Measurements from ENCODE around the gene C16orf89. TPM values are rescaled to one million over a fixed set of nuclear protein-coding genes. Genes with fewer than 3 reads are reported as not detected.
A peak's percentile ranks its signal among the peaks of the same experiment; 100 is the strongest.
"Not testable (repeated sequence)": the region's sequence is repeated elsewhere in the genome, so short reads cannot be mapped to it uniquely, and the experiment has no call there.

C16orf89 gene, protein sequence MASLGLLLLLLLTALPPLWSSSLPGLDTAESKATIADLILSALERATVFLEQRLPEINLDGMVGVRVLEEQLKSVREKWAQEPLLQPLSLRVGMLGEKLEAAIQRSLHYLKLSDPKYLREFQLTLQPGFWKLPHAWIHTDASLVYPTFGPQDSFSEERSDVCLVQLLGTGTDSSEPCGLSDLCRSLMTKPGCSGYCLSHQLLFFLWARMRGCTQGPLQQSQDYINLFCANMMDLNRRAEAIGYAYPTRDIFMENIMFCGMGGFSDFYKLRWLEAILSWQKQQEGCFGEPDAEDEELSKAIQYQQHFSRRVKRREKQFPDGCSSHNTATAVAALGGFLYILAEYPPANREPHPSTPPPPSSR
- not detected in 2 replicates for total RNA-seq (2014; rRNA removed; shearing (Covaris generic))

GRCh38 chr16:5065813-5066212 lies at the start of gene C16orf89:
C16orf89 (minus strand) TSS chr16:5065956; CDS start chr16:5065908, 48 bp downstream.
- no peak for DNase-seq (ENCODE audit: low read depth)

GRCh38 chr16:5110933-5111332 lies 45.2 kb upstream of the C16orf89 start:
- DNase-seq (ENCODE audit: low read depth): not testable (repeated sequence)

- DNase-seq (ENCODE audit: low read depth): no peak
Measured at GRCh38 chr16:5108505-5109158, 42.9 kb upstream of the C16orf89 start.

DNA sequence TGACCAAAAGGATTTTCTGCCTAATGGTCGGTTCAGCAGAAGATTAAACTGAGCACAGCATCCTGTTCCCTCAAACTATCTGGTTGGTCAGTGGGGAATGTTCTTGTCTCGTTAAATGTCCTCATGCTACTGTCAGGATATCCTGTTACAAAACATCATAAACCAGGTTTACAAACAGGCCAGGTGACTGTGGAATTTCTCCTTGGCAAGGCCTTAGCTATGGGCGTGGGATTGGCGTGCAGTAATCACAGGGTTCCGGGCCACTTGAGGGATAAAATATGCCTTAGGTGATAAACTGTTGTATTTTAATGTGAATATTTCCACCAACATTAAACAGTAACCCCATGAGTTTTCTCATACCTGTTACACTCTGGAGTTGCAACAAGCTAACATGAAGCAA lies 39.3 kb upstream of the C16orf89 start:
- DNase-seq (ENCODE audit: low read depth): not testable (repeated sequence)

- DNase-seq (ENCODE audit: low read depth): not testable (repeated sequence)
Measured at GRCh38 chr16:5103296-5104032, 37.7 kb upstream of the C16orf89 start.

DNA sequence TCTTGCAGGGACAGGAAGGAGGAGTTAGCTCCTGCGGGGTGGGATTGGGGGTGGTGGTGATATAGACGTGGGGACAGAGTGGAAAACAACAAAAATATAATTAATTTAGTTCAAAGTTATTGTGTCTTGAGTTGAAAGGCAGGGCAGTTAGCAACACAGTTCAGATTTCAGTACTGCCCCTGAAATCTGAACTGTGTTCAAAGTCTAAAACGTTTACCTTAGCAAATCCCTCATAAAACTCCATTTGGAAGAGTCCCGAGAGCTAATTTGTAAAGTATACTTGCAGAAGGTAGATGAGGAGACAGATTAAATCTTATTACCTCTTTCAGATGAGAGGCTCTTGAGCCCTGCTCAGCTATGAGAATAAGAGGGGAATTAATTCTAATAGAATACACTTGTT lies 33.4 kb upstream of the C16orf89 start:
- DNase-seq (ENCODE audit: low read depth): not testable (repeated sequence)

DNA sequence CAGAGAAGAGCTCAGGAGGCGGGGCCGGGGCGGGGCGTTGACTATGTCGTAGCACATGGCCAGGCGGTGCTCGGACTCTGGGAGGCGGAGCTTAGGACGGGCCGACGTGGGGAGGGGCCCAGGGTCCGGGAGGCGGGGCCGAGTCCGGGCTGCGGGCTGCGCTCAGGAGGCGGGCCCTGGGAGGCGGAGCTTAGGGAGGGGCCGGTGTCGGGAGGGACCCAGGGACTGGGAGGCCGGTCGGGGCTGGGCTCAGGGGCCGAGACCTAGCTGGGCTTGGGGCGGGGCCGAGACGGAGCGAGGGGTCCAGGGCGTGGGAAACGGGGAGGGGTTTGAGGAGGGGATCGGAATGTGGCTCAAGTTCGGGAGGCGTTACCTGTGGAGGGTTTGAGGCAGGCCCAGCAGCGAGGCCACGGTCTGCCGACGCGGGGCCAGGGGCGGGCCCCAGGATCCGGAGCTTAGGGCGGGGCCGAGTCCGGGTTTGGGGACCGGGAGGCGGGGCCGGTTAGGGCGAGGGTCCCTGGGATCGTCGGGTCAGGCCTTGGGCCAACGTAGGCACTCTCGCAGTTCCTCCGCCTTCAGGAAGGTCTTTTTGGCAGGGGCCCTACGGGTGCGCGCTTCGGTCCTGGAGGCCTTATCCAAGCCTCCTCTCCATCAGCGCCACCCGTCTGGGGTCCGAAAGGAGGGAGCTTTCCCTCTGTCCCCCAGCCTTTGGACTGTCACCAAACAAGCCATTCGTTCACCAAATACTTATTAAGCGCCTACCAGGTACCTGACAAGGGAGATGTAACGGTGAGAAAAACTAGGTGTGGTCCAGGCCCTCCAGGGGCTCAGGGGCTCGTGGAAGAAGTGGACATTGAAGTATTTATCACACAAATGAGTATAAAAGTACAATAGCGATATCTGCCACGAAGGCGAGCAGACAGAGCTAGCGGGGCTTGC lies 32.7 kb upstream of the C16orf89 start:
- peak; percentile 62 for DNase-seq (ENCODE audit: low read depth)

GRCh38 chr16:5097470-5098220 lies 31.9 kb upstream of the C16orf89 start, which contains the start of gene EEF2KMT:
EEF2KMT (minus strand) TSS chr16:5097795; CDS start chr16:5097739, 56 bp downstream.
- peak; percentile 98 for DNase-seq (ENCODE audit: low read depth)

- peak; percentile 27 for DNase-seq (ENCODE audit: low read depth)
Measured at GRCh38 chr16:5097061-5097469, 31.3 kb upstream of the C16orf89 start.

- DNase-seq (ENCODE audit: low read depth): not testable (repeated sequence)
Measured at GRCh38 chr16:5096437-5097060, 30.8 kb upstream of the C16orf89 start.

DNA sequence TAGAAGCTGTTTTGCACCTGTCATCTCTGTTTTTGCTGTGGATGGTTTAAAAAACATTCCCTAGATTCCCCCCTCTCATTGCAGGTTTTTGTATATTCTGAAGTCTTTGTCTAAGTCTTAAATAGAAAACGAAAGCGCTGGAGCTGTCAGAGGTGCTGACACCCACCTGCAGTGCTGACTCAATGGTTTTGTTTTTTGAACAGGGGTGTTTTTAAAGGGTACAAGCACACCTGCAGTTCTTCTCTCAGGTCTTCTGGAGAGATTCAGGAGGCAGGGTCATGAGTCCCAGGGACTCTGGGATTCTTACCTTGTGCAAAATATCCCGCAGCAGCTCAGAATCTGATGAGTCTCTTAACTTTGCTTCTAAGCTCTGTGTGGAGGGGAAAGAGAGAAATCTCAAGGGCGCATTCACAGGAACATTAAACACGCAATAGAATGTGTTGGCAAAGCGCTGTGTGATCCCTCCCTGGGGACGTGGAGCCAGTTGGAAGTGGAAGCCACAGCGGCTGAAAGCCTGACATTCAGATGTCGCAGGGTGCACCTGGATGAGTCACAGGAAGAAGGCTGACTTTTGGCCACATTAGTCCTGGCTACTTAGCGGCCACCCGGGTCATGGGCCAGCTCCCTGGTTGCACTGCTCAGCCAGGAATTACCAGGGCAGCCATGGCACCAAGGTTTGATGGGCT lies 29.5 kb upstream of the C16orf89 start:
- not testable (repeated sequence) for DNase-seq (ENCODE audit: low read depth)

GRCh38 chr16:5093746-5094145 lies 28.0 kb upstream of the C16orf89 start:
- DNase-seq (ENCODE audit: low read depth): not testable (repeated sequence)

DNA sequence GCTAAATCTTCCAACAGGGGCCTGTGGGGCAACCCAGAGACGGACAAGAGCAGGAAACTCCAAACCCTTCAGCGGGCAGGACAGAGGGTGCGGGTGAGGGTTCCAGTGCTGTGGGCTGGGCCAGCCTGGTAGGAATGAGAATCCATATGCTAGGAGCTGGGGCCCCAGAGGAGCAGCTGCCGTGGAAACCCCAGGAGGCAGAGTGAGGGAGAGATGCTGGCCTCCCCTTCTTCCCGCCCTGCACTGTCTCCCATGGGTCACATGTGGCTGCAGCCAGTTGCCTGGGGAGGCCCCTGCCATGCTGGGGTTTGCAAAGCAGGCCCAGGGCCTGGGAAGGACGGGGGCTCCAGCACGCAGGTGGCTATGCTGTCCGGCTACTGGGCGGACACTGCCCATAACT lies 27.3 kb upstream of the C16orf89 start:
- not testable (repeated sequence) for DNase-seq (ENCODE audit: low read depth)

DNA sequence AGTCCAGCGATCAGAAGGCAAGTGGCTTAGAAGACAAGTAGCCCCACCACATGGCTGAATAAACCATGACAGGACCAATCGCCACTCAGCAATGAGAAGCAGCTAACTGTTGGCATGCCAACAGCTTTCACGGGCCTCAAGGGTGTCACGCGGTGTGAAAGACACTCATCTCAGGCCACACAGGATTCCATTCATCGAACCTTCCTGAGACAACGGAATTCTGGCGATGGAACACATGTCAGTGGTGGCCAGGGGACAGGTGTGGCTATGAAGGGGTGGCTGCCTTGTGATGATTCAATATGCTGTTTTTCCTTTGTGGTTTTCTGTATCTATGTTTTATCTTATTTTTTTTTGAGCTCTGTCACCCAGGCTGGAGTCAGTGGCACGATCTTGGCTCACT lies 24.8 kb upstream of the C16orf89 start:
- peak; percentile 4 for DNase-seq (ENCODE audit: low read depth)

GRCh38 chr16:5089911-5090555 lies 24.3 kb upstream of the C16orf89 start:
- DNase-seq (ENCODE audit: low read depth): not testable (repeated sequence)

GRCh38 chr16:5088936-5089335 lies 23.2 kb upstream of the C16orf89 start:
- DNase-seq (ENCODE audit: low read depth): not testable (repeated sequence)

- not testable (repeated sequence) for DNase-seq (ENCODE audit: low read depth)
Measured at GRCh38 chr16:5088086-5088790, 22.5 kb upstream of the C16orf89 start.

DNA sequence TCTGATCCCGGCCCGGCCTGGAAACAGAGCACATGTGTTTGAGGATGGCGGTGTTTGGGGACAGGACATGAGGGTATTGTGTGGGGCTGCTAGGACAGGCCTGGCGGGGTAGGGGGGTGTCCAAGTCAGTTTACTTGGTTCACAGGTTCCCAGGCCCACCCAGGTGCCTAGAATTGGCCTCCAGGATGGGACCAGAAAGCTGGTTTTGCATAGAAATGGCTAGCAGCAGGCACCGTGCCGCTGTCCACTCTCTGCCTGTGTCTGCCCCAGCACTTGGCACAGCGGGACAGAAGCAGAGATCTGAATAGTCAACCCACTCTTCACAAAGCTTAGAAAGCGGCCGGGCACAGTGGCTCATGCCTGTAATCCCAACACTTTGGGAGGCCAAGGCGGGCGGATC lies 20.0 kb upstream of the C16orf89 start:
- not testable (repeated sequence) for DNase-seq (ENCODE audit: low read depth)
